Breast epithelium (tissue), 4 donors: Measurements from ENCODE around the gene DDRGK1. TPM values are rescaled to one million over a fixed set of nuclear protein-coding genes. Genes with fewer than 3 reads are reported as not detected.

Experiments
- DNase-seq, 2 donors: peaks; one replicate each; pipeline ENCODE4 v3.0.0-alpha.2; 2019; ENCODE audit warnings: low spot score in 2 of 2
- H3K27ac ChIP-seq, 2 donors: fragments of 200-600 bp; sonication (generic) in 1 of 2; one replicate each; pipeline ENCODE4 v1.5.1; 2016 to 2019; ENCODE audit warnings: mild to moderate bottlenecking in 1 of 2
- H3K27me3 ChIP-seq, 2 donors: fragments of 200-600 bp; sonication (generic) in 1 of 2; one replicate each; pipeline versions ENCODE4 v1.5.1 to v1.6.0; 2017 to 2019; ENCODE audit warnings: control low read depth in 1 of 2, mild to moderate bottlenecking in 1 of 2
- H3K36me3 ChIP-seq: fragments of 200-600 bp; one replicate; pipeline ENCODE4 v1.5.1; 2019
- H3K4me1 ChIP-seq, 2 donors: fragments of 200-600 bp; sonication (generic); one replicate each; pipeline ENCODE4 v1.5.1; 2016 to 2019; ENCODE audit warnings: control low read depth in 1 of 2
- H3K4me3 ChIP-seq, 3 donors: fragments of 200-600 bp; sonication (generic); 1 replicate in 2 of 3; 2 replicates in 1 of 3; pipeline ENCODE4 v1.5.1; 2016 to 2019; ENCODE audit warnings: mild to moderate bottlenecking in 3 of 3, moderate library complexity in 2 of 3
- H3K9me3 ChIP-seq, 2 donors: fragments of 200-600 bp; sonication (generic) in 1 of 2; one replicate each; pipeline ENCODE4 v1.5.1; 2016 to 2019; ENCODE audit warnings: control low read depth in 1 of 2
- CTCF ChIP-seq, 3 donors: fragments of 450-650 bp; IDR thresholded peaks; one replicate each; pipeline ENCODE4 v1.5.1; 2016 to 2017; ENCODE audit warnings: antibody characterized with exemption in 3 of 3, mild to moderate bottlenecking in 3 of 3, moderate library complexity in 3 of 3
- POLR2A ChIP-seq: fragments of 450-650 bp; IDR thresholded peaks from one replicate; pipeline ENCODE4 v1.6.1; 2016; ENCODE audit warnings: antibody characterized with exemption, mild to moderate bottlenecking, moderate library complexity
- POLR2AphosphoS5 ChIP-seq, 3 donors: sonication (generic); formaldehyde crosslinking; IDR thresholded peaks; one replicate each; pipeline ENCODE4 v1.6.1; 2017; ENCODE audit warnings: antibody characterized with exemption in 3 of 3
- intact Hi-C: fragments of 100-400 bp; cut with DNase I; formaldehyde crosslinking; loops from one replicate; pipeline ENCODE4 v1.15.1; 2023; ENCODE audit warnings: low total_unique reads
- total RNA-seq, 3 donors: library from RNA; depleted of rRNA; stranded (reverse); fragments of >200 nt; gene quantifications; one replicate each; pipeline ENCODE4 v1.1.0, GENCODE V29; 2016

DDRGK1 gene
- total RNA-seq, 3 donors from 2014 or later: 87.1 to 91.8 (median 89.8) TPM

- TF ChIP-seq POLR2A (no peak), CTCF (IDR thresholded peaks at IDR 0.05) (no peak), POLR2AphosphoS5 (IDR thresholded peaks at IDR 0.05) (no peak)
Measured at GRCh38 chr20:3235666-3236324, 31.3 kb upstream of the DDRGK1 start.

GRCh38 chr20:3233991-3234498 lies 29.6 kb upstream of the DDRGK1 start:
- TF ChIP-seq POLR2A (no peak), CTCF (IDR thresholded peaks at IDR 0.05) (no peak), POLR2AphosphoS5 (IDR thresholded peaks at IDR 0.05) (no peak)
- intact Hi-C loops: no loop called here
- Histone ChIP-seq H3K9me3 (no peaks in the 10 kb centered on the region), H3K27me3 (peaks cover 4 to 10% of the 10 kb centered on the region in 2 donors), H3K4me3 (no peak overlapping the region), H3K36me3 (no peaks in the 10 kb centered on the region), H3K27ac (no peak overlapping the region), H3K4me1 (peaks cover 0 to 4% of the 10 kb centered on the region in 2 donors)
- no peak for DNase-seq

More at GRCh38 chr20:3235666-3236324, 31.3 kb upstream of the DDRGK1 start:
- no peak overlapping the region for H3K27ac ChIP-seq
- no peaks in the 10 kb centered on the region for H3K9me3 ChIP-seq
- DNase-seq: no peak
- H3K36me3 ChIP-seq: no peaks in the 10 kb centered on the region
- intact Hi-C loops: no loop called here
- H3K4me3 ChIP-seq: no peak overlapping the region
- peaks cover 0 to 4% of the 10 kb centered on the region in 2 donors for H3K4me1 ChIP-seq
- H3K27me3 ChIP-seq: peaks cover 4 to 10% of the 10 kb centered on the region in 2 donors

- Histone ChIP-seq H3K4me3 (no peak overlapping the region), H3K9me3 (no peaks in the 10 kb centered on the region), H3K36me3 (no peaks in the 10 kb centered on the region), H3K4me1 (peaks cover 0 to 3% of the 10 kb centered on the region in 2 donors), H3K27me3 (peaks cover 4 to 9% of the 10 kb centered on the region in 2 donors), H3K27ac (no peak overlapping the region)
- no peak for DNase-seq
- intact Hi-C loops: no loop called here
- no peak for TF ChIP-seq CTCF (IDR thresholded peaks at IDR 0.05)
- TF ChIP-seq POLR2AphosphoS5 (IDR thresholded peaks at IDR 0.05): no peak
- TF ChIP-seq POLR2A: no peak
Measured at GRCh38 chr20:3233131-3233990, 28.9 kb upstream of the DDRGK1 start.

- no peaks in the 10 kb centered on the region for H3K27me3 ChIP-seq
- TF ChIP-seq CTCF (IDR thresholded peaks at IDR 0.05) (no peak), POLR2A (no peak), POLR2AphosphoS5 (IDR thresholded peaks at IDR 0.05) (no peak)
- no peaks in the 10 kb centered on the region for H3K4me1 ChIP-seq
- H3K4me3 ChIP-seq: no peak overlapping the region
- DNase-seq: no peak
- intact Hi-C loops: no loop called here
- no peaks in the 10 kb centered on the region for H3K36me3 ChIP-seq
- no peak overlapping the region for H3K27ac ChIP-seq
- no peaks in the 10 kb centered on the region for H3K9me3 ChIP-seq
Measured at GRCh38 chr20:3231889-3232588, 27.6 kb upstream of the DDRGK1 start.
